ENCODE measurements around the gene PXDN.
"Not testable (repeated sequence)": the region's sequence is repeated elsewhere in the genome, so short reads cannot be mapped to it uniquely, and the experiment has no call there.

The PXDN gene

GRCh38 chr2:1626271-1626681, 118.0 kb downstream of the PXDN start:
- DNase-seq = no peak

GRCh38 chr2:1625281-1626001, 118.9 kb downstream of the PXDN start:
- peak; percentile 82 for DNase-seq

- no peak for DNase-seq
These were observed 120.3 kb downstream of the PXDN start for GRCh38 chr2:1623906-1624445.

GRCh38 chr2:1622521-1623200, 121.7 kb downstream of the PXDN start:
- no peak for DNase-seq

- DNase-seq = not testable (repeated sequence)
These were observed 122.3 kb downstream of the PXDN start for GRCh38 chr2:1621976-1622375.

- no peak for DNase-seq
These were observed 122.8 kb downstream of the PXDN start for GRCh38 chr2:1621501-1621900.

GRCh38 chr2:1621041-1621440, 123.3 kb downstream of the PXDN start:
- DNase-seq = no peak

GRCh38 chr2:1620081-1620480, 124.2 kb downstream of the PXDN start:
- DNase-seq = no peak

GRCh38 chr2:1619556-1619955, 124.8 kb downstream of the PXDN start:
- peak; percentile 56 for DNase-seq

- DNase-seq = no peak
These were observed 125.3 kb downstream of the PXDN start for GRCh38 chr2:1618974-1619373.

GRCh38 chr2:1618191-1618961, 125.9 kb downstream of the PXDN start:
- DNase-seq = no peak

- DNase-seq = no peak
These were observed 126.8 kb downstream of the PXDN start for GRCh38 chr2:1617425-1618021.

GRCh38 chr2:1614564-1614963, 129.8 kb downstream of the PXDN start:
- DNase-seq = no peak

GRCh38 chr2:1613731-1614354, 130.5 kb downstream of the PXDN start:
- DNase-seq = peak; percentile 44

- no peak for DNase-seq
These were observed 131.3 kb downstream of the PXDN start for GRCh38 chr2:1613078-1613445.

- DNase-seq = no peak
These were observed 131.8 kb downstream of the PXDN start for GRCh38 chr2:1612391-1613077.

GRCh38 chr2:1611886-1612285, 132.4 kb downstream of the PXDN start:
- DNase-seq = no peak

GRCh38 chr2:1610096-1610485, 134.2 kb downstream of the PXDN start:
- no peak for DNase-seq

GRCh38 chr2:1609485-1610095, 134.7 kb downstream of the PXDN start:
- DNase-seq = no peak

GRCh38 chr2:1609040-1609439, 135.3 kb downstream of the PXDN start:
- DNase-seq = no peak

- no peak for DNase-seq
These were observed 136.2 kb downstream of the PXDN start for GRCh38 chr2:1607971-1608688.

All from kidney glomerular epithelial cell (primary cell).